BJ (cell line): ENCODE data around the gene TIMM23. TPM values are rescaled to one million over a fixed set of nuclear protein-coding genes. Genes with fewer than 3 reads are reported as not detected.

ENCODE experiments used
- CTCF ChIA-PET: fragments of 350-600 bp; formaldehyde crosslinking; extraction: SDS; loops from one replicate; lab custom pipeline; 2021; ENCODE audit warnings: antibody characterized with exemption, inconsistent platforms; lab: Yijun Ruan, JAX
- POLR2A ChIA-PET: fragments of 300-600 bp; sonication (Branson Sonifier 250); formaldehyde crosslinking; extraction: SDS; loops from one replicate; lab custom pipeline; 2021; ENCODE audit warnings: antibody characterized with exemption; lab: Charles Lee
- DNase-seq: peaks from one replicate; pipeline ENCODE4 v3.0.0-alpha.2; 2011; ENCODE audit warnings: low read depth
- H3K27me3 ChIP-seq: 2 replicates; pipeline ENCODE4 v1.6.0; 2011; ENCODE audit warnings: low read length; ENCODE audit not compliant: control insufficient read depth, insufficient read depth
- H3K36me3 ChIP-seq: 2 replicates; pipeline ENCODE4 v1.5.1; 2011; ENCODE audit warnings: low read length; ENCODE audit not compliant: control insufficient read depth, insufficient read depth
- H3K4me3 ChIP-seq: 2 replicates; pipeline ENCODE4 v1.5.1; 2011; ENCODE audit warnings: low read depth, mild to moderate bottlenecking, control low read depth, low read length
- polyA plus RNA-seq: library from polyadenylated mRNA; depleted of rRNA; stranded (reverse); fragments of >200 nt; gene quantifications from 2 replicates; pipeline ENCODE4 v1.2.3, GENCODE V29; 2011
- TF ChIP-seq, protein P1 (sequence below): IDR thresholded peaks from 2 replicates; pipeline ENCODE4 v1.5.1; 2011; ENCODE audit warnings: low read depth, mild to moderate bottlenecking, control low read depth, inconsistent platforms, low read length, moderate library complexity; ENCODE audit not compliant: insufficient read depth

TIMM23 gene
- polyA plus RNA-seq, 1 experiment = 52.5 TPM

DNA sequence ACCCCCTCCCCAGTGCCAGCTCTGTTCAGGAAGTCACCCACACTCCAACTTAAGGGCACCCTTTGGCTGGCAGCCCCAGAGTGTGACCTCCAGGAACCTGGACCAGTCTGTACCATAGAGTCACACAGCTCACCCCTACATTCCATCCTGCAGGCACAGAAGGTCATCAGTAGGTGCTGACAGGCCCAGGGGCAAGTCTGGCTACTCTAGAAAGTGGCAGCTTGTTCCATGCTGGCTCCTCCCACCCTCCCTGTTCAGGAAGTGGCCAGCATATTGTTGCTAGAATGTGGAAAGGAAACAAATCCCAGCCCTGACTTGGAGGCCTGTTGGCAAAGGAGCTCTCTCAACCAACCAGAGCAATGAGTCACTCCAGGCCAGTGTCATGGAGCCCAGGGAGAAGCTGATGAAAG, 61.3 kb downstream of the TIMM23 start:
- ChIA-PET CTCF (interaction anchor here (0.7 to 0.8 kb wide), 2 partner anchors 12 to 18 kb away, joined by 3 read pairs; partner anchors contain the start of gene MSMB), POLR2A (no interaction called here)
- TF ChIP-seq, protein P1, sequence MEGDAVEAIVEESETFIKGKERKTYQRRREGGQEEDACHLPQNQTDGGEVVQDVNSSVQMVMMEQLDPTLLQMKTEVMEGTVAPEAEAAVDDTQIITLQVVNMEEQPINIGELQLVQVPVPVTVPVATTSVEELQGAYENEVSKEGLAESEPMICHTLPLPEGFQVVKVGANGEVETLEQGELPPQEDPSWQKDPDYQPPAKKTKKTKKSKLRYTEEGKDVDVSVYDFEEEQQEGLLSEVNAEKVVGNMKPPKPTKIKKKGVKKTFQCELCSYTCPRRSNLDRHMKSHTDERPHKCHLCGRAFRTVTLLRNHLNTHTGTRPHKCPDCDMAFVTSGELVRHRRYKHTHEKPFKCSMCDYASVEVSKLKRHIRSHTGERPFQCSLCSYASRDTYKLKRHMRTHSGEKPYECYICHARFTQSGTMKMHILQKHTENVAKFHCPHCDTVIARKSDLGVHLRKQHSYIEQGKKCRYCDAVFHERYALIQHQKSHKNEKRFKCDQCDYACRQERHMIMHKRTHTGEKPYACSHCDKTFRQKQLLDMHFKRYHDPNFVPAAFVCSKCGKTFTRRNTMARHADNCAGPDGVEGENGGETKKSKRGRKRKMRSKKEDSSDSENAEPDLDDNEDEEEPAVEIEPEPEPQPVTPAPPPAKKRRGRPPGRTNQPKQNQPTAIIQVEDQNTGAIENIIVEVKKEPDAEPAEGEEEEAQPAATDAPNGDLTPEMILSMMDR = no peak
- H3K4me3 ChIP-seq = no peak overlapping the region
- H3K36me3 ChIP-seq = no peaks in the 10 kb centered on the region
- H3K27me3 ChIP-seq = 0 out of 2 replicates have a peak, but pooled peaks cover 1% of the 10 kb centered on the region
- DNase-seq = no peak

DNA sequence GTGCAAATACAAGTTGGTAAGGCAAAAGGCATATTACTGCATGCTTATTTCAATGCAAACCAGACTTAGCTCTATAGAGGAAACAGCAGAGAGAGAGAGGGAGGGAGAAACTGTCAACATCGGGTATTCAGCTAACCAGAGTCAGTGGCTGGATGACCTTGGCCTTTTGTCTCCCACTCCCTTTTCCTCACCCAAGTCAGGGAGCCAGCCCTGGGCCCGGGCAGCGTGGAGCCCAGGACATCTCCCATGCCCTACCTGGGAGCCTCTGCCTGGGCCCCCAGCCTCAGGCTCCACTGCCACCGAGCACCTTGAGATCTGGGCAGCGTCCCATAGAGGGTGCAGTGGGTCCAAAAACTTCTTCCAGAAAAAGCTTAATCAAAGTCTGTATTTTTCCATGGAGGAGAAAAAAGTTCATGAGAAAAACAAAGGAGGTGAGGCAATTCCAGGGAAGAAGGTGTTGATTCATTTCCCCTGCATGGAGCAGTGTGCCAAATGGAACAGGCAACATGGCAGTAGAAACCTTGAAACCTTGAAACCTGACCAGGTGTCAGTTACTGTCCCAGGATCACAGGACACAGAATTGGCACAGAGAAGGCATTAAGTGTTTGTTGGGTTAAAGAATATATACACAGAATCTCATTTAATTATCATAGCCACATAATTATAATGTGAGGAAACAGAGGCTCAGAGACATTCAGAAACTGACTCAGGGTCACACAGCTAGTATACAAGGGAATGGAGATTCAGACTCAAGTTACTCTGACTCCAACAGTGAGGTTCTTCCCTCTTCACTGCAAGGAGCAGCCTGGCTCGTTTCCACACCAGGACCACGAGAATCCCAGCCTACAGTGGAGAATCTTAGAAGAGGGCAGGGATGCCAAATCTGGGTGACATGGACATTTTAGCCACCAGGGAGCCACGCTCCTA, 63.9 kb downstream of the TIMM23 start:
- Histone ChIP-seq H3K36me3 (no peaks in the 10 kb centered on the region), H3K4me3 (no peak overlapping the region), H3K27me3 (0 out of 2 replicates have a peak, but pooled peaks cover 3% of the 10 kb centered on the region)
- ChIA-PET CTCF (no interaction called here), POLR2A (no interaction called here)
- TF ChIP-seq, protein P1 = no peak
- no peak for DNase-seq

DNA sequence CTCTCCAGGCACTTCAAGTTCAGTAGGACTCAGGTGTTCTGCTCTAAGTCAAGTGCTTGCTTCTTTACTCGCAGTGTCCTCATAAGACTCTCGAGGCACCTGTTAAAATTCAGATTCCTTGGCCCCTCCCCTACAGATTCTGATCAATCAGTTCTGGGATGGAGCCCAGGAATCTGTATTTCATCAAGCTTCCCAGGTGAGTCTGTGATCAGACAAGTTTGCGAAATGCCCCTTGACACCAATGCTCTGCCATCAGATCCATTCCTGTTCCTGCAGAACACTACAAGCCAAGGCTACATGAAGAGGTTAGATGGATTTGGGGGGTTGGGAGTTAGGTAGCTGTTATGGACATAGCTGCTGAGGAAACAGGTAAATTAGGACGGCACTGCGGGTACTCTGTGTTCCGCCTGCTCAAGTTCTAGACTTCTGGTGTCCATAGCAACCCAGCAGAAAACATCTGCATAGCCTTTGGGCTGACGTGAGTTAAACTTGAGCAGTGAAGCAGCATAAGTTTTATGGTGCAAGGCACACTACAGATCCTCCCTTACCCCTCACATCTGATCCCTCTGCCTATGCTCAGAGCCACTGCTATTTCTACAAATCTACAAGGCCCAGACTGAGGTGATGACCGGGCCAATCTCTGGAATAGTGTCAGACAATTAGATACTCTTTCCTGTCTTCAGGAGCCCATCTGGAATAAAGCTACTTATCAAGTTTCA, 65.0 kb downstream of the TIMM23 start:
- Histone ChIP-seq H3K36me3 (no peaks in the 10 kb centered on the region), H3K4me3 (no peak overlapping the region), H3K27me3 (0 out of 2 replicates have a peak, but pooled peaks cover 3% of the 10 kb centered on the region)
- ChIA-PET CTCF (no interaction called here), POLR2A (no interaction called here)
- DNase-seq = no peak
- TF ChIP-seq, protein P1 = no peak

DNA sequence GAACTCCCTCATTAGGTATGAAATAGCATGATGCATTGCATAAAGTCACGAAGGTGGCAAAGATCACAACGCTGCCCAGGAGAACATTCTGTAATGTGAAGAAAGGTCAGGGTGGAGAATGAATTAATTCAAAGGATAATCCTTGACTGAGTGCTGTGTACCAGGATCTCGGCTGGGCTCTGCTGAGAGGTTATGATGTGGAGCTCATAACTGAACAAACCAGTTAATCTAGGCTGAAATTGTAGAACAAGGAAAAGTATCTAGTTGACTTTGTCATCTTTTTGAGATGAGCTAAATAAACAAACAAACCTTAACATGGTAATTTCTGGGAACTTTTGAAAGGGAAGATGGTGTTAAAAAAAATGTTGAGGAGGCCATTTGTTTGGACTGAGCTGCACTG, 67.7 kb downstream of the TIMM23 start:
- POLR2A ChIA-PET = no interaction called here
- H3K27me3 ChIP-seq = 0 out of 2 replicates have a peak, but pooled peaks cover 3% of the 10 kb centered on the region
- CTCF ChIA-PET = interaction anchor here (0.9 to 3.0 kb wide), 2 partner anchors 12 to 790 kb away, joined by 4 to 11 read pairs; no protein-coding TSS in a partner anchor

More for the DNA sequence above, 67.7 kb downstream of the TIMM23 start:
- DNase-seq = no peak
- Histone ChIP-seq H3K36me3 (no peaks in the 10 kb centered on the region), H3K4me3 (no peak overlapping the region)
- TF ChIP-seq, protein P1 = no peak
